GM18502 (cell line): ENCODE measurements around the gene C1GALT1.

Experiments
- ATAC-seq: cut with Tn5 transposase; IDR thresholded peaks from one replicate; pipeline ENCODE4 v1.9.1; 2021; ENCODE audit warnings: mild to moderate bottlenecking; ENCODE audit not compliant: unreplicated experiment, poor library complexity

The C1GALT1 gene

DNA sequence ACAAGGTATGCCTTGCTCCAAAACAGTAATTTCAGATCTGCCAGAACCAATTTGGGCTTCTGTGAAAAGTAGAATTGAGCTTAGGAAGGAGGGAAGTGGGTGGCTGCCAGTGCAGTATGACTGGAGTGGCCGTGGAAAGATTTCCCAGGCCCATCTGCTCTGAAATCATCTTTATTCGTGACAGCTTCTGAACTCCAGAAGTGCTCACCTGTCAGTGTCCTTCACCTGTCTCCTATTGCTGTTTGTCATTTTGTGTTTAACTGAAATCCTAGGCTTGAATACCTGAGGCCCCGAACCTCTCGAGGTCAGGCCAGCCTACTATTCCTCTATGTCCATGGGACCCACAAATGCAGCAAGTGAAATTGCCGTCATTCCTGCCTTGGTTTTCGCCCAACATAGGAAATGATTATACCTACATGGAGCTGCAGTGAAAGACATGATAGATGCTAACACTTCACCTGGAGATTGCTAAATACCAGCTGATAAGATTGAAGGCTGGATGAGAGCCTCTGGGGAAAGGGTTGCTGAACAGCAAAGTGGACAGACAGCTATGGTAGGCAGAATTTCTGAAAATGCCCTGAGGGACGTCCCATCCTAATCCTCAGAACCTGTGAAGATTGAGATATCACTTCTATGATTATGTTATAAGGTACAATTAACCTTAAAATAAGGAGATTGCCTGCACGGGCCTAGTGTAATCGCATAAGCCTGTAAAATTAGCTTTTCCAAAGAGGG is 82.1 kb downstream of the C1GALT1 start:
- ATAC-seq: no peak

DNA sequence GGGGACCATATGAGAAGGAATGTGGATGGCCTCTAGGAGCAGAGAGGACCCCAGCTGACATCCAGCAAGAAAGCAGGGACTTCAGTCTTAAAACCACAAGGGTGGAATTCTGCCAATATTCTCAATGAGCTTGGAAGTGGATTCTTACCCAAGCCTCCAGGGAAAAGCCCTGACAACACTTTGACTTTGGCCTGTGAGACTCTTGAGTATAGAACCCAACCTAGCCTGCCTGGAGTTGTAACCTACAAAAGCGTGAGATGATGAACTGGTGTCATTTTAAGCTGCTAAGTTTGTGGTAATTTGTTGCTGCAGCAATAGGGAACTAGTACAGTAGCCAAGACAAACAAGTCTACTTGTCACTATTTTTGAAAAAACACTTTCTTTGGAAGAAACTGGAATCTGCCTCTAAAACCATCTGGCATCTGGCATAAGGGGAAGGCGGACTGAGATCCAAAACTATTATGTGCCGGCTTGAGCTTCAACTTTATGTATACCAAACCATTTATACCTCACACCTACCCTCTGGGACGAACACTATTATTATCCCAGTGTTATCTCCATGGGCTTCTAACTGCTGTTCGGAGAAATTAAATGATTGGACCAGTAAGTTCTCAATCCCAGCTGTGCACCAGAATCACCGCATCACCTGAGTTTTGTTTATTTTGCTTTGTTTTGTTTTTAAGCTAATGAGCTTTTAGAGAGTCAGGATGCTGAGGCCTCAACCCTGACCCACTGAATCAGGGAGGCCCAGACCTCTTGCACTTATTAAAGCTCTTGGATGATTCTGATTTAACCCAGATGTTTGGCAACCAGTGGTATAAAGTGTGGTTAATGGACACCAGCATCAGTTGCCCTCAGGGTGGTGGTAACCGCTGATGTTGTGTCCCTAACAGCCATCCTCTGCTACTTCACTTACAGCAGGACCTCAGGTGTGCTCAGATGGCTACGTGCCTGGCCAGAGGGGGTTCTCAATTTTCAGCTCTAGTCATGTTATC is 83.0 kb downstream of the C1GALT1 start:
- no peak for ATAC-seq

DNA sequence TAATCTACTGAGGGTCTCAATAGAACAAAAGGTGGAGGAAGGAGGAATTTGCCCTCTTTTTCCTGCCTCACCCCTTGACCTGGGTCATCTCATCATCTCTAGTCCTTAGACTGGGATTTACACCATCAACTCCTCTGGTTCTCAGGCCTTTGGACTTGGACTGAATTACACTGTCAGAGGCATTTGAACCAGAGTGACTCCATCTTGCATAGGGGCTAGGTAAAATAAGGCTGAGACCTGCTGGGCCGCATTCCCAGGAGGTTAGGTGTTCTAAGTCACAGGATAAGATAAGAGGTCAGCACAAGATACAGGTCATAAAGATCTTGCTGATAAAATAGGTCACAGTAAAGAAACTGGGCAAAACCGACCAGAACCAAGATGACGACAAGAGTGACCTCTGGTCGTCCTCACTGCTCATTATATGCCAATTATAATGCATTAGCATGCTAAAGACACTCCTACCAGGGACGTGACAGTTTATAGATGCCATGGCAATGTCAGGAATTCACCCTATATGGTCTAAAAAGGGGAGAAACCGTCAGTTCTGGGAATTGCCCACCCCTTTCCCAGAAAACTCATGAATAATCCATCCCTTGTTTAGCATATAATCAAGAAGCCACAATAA is 84.0 kb downstream of the C1GALT1 start:
- no peak for ATAC-seq

DNA sequence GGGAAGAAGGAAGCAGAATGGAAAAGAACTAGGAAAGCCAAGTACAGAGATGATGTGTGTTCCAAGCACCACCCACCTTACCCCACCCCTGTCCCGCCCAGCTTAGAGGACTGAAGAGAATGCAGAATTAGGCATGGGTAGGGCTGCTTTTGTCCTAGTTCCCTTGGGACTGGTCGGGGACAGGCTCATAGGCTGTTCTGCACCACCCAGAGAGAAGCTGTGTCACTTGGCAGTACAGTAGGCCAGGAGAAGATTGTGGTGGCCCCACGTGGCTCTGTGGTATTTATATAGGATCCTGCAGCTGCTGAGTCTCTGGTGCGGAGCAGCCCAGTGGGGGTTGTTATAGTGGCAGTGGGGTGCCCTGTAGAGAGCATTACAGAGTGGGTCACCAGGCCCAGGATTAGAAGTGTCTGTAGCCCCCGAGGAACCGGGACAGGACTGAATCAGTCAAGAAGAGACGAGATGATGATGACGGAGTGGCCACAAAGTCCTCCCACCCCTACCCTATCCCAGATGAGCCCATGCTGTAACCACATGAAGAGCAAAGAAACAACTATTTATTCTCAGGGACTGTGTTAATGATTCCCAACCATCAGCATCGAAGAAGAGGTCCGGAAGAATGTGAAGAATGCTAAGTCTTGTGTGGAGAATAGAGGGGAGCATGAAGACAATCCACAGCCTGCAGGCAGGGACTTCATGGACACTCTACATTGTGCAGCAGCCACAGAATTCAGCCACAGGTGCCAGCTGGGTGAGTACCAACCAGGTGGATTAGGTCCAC is 88.9 kb downstream of the C1GALT1 start:
- ATAC-seq: no peak

DNA sequence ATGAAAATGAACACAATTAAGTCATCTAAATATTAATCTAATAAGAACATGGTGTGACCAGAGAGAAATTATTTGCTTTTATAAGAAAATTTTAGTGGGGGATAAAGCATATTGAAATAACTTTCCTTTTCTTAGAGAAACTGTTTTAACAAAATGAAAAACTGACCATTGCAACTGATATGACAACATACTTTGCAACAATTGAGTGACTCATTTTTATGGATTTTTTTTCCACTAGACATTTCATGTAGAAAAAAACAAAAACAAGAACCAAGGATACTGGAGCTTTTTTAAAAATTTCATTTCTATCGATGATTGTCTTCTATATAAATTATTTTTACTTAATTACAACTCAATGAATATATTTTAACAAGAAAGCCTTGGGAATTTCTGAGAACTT is 90.0 kb downstream of the C1GALT1 start:
- ATAC-seq: no peak

DNA sequence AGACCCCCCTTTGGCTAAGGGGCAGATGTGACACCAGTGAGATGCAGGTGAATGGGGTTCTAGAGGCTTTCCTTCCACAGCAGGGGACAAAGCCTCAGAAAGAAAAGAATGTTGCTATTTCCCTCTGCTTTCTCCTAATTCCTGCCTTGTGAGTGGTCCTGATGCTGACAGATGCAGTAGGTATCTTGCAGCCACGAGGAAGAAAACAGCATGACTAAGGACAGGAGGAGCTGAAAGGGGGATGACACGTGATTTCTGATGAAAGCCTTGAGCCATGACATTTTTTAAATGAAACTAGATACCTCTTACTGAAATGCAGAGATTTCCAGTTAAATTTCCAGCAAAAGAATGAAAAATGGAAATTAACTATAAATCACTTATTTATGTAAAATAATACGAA is 92.4 kb downstream of the C1GALT1 start:
- no peak for ATAC-seq

DNA sequence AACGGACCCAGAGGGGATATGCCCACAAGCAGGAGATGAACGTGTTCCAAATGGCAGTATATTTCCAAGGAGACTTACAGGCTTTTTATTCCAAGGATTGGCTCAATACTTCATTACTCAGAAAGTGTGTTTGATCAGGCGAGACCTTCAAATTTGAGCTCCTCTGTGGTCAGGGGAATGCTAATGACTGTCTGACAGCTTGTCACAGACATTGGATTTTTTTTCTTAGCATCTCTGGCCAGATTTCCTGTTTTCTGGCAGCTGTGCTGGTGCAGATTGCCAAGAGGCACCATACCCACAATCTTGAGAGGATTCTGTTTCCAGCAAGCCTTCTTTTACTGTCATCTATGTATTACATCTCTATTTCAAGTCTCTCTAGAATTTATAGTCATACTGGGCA is 93.8 kb downstream of the C1GALT1 start:
- no peak for ATAC-seq

DNA sequence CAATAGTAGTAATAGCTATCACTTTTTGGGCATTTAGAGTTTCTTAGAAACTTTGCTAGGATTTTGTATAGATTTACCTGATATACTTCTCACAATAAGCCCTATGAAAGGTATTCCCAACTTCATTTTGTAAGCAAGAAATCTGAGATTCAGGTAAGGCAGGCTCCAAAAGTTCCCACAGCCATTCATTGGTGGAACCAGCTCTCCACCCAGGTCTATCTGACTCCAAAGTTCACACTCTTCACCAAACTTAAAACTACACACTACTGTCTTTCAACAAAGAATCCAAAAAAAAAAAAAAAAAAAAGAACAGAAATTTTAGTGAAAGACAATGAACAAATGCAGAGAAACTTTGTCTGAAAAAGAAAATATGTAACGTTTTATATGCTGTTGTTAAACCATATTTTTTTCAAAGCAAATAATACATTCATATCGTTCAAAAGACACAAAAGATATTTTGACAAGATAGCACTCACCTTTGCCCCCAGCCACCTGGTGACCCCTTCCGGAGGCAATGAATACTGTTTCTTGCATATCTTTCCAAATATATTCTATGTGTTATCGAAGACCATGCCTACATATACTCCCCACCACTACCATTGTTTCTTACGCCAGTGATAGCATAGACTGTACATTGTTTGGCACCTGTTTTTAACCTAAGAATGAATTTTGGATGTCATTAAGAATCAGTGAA is 108.2 kb downstream of the C1GALT1 start:
- ATAC-seq: no peak

DNA sequence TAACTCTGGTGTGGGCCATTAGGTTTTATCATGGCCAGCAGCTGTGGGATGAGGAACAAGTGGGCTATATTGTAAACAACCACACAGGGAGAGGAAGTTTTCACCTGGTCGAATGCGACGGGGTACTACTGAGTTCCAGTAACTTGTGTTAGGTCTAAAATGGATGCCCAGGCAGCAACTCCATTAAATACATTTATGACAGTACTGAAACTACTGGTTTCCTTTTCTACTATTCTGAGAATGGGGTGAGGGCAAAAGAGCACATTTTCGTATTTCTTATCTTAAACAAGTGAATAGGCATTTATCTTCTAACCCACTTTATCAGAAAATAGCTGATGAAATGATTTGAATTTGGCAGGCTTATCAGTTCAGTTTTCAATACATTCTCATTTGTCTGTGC is 109.7 kb downstream of the C1GALT1 start:
- ATAC-seq: no peak

DNA sequence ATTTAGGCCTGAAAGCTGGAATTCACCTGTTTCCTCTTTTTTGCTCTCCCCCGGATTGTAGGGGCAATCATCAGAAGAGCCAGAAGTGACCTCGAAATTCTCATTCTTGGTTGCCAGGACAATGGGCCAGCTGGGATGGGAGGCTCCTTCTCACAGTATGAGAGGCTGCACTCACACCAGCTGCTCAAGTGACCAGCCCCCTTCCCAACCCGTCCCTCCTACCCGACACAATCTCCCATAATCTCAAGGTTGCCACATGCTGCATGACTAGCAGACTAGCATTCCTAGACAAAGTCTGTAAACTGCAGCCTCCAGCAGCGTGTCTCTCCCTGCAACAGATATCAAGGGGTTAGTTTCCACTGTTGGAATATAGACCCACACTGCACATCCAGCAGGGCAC is 110.3 kb downstream of the C1GALT1 start:
- ATAC-seq: no peak

DNA sequence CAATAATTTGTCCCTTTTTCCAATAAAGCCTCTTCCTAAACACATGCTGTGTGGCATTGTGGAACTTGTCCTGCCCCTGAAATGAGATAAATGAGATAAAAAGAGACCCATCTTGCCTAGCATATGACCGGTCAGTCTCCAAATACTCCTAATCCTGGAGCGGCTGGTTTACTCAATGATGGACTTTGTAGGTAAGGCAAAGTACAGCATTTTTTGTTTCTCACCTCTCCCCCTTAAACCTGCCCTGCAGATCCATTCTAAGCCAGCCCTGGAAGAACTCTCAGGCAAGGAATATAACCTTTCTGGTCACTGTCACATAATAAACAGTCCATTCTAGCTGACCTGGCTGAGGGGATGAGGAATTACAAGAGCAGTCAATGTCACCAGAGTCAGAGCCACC is 110.7 kb downstream of the C1GALT1 start:
- no peak for ATAC-seq

DNA sequence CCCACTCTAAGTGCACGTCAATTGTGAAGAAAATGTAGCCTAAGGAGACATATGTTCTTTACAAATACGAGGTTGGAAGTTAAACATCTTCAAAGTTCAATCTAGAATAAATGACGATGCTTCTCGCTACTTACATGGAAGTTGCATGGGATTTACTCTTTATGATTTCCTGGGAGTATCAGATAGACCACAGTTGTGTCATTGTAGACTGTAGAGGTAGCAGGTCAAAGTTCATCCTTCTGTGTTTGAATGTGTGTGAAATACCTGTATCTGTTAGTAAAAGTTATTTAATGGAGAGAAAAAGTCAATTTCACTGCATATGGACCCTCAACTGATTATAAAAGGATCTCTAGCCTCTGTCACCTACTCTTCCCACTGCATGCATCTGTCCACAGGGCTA is 112.6 kb downstream of the C1GALT1 start:
- no peak for ATAC-seq
